Stimulated activated CD4-positive, alpha-beta T cell treated with anti-CD3 and anti-CD28 coated beads, Interleukin-1b, Interleukin-23, amount 100 ng/mL, for 24 hours (primary cell): Measurements from ENCODE around the gene FAM221B.

Experiments
- DNase-seq, 4 experiments: peaks; one replicate each; pipeline ENCODE4 v3.0.0-alpha.2; 2020; ENCODE audit warnings: low read depth in 4 of 4, low spot score in 1 of 4

Gene FAM221B

DNA sequence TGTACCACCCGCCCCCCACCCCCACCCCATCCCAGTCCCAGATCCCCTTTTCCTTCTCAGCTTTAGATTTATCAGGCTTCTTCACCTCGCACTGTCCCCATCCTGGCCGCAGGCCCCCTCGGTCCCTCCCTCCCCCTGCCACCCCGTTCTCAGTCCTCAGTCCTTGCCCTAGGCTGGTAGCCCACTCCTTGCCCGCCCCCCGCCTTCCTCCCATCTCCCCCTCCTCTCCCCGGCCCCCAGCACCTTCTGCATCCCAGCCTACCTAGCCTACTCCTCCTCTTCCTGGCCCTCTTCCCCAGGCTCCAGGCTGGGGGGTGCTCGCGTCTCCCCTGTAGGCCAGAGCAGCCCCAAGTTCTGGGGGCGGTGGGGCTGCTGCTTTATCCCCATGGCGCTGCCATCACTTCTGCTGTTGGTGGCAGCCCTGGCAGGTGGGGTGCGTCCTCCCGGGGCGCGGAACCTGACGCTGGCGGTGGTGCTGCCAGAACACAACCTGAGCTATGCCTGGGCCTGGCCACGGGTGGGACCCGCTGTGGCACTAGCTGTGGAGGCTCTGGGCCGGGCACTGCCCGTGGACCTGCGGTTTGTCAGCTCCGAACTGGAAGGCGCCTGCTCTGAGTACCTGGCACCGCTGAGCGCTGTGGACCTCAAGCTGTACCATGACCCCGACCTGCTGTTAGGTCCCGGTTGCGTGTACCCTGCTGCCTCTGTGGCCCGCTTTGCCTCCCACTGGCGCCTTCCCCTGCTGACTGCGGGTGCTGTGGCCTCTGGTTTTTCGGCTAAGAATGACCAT is 36.3 kb downstream of the FAM221B start:
- no peak for DNase-seq

DNA sequence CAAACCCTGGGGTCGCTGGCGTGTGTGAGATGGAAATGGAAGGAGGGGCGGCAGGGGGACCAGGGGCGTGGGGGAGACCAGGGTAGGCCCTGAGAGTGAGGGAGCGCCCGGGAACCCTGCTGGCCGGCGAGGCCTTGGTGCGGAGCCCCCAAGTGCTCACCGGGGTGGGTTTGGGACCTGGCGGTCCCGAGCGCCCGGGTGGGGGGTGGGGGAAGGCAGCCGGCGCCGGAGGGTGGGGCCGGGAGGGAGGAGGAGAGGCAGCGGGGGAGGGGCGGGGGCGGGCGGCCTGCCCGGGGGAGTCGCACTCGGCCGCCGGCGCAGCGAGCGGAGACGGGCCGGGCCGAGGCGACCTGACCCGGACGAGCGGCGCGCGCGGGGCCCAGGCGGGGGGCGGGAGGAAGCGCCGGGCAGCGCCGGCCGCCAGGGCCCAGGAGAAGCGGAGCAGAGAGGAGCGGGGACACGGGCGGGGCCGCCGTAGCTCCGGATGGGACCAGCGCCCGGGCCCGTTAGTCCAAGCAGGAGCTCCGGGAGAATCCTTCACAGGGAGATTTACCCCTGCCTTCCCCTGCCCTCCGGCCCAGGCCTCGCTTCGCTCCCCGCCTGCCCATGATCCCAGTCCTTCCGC is 37.1 kb downstream of the FAM221B start, which contains the start of gene NPR2:
Gene NPR2, plus strand, starts transcription at position 295 of the 625 bp plus-strand sequence. CDS start 818 bp downstream, outside the sequence.
- no peak for DNase-seq

DNA sequence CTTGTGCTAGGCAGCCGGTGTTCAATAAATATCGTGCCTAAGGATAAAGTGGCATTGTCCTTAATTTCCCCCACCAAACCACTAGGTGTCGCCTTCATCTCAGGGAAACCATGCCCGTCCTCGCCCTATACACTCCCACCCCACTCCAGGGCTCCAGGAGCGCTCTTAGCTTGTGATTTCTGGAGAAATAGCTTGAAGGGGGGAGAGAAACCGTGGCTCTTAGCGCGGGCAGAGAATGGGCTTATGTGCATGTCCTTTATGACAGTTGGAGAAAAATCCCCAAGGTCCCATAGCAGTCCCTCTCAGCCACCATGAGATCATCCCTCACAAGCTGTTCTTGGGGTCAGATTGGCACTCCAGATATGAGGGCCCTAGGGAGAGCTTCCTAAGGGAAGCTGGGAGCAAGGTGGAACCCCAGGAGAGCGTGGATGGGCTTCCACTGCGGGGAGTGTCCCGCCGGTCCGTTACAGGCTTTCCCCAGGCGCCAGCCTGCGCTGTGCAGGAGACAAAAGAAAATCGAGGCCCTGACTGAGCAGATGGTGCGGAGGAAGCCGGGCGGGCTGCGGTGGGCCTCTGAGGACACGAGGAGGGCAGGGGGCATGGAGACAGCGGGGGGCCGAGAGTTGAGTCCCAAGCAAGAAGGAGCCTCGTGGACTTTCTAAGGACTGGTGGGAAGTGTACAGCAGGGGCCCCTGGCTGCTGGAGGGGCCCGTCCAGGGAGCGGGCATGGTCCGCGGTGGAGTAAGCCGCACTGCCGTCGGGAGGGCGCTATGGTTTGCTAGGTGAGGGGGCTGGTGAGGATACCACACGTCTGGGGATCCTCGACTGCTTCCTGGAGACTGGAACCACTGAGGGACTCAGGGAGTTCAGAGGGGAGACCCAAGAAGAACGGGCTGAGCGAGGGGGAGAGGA is 37.9 kb downstream of the FAM221B start:
- DNase-seq: peak in 3 of 4 experiments; percentile 13 to 22 (median 21)

DNA sequence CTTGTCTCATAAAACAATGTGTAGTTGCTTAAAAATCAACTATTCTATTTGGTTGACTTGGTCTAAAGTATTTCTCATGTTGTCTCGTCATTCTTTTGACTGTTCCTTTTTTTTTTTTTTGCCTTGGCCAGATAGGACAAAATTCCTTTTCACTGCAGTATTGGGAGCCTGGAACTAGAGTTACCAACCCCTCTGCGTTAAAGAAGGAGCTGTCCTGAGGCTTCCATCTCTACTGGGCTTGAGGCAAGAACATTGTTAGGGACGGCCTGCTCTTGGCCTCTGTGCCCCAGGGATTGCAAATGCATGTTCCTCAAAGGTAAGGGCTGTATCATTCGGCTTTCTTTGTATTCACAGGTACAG is 38.5 kb downstream of the FAM221B start:
- DNase-seq: no peak

DNA sequence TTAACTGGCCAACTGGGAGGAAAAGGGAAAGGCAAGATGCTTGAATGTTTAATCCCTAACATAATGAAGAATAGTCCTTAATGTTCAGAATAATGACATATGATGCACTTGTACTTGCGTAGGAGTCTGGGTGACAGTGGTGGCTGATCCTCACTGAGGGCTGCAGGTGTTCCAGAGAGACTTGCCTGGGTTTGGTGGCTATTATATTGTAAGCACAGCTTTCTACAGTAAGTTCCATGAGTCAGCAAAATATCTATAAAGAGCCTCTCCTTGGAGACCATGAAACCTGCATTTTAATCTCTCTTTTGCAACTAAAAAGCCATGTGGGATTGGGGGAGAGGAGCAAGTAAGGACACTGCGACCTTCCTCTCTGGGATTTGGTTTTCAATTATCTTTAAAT is 39.0 kb downstream of the FAM221B start:
- no peak for DNase-seq

DNA sequence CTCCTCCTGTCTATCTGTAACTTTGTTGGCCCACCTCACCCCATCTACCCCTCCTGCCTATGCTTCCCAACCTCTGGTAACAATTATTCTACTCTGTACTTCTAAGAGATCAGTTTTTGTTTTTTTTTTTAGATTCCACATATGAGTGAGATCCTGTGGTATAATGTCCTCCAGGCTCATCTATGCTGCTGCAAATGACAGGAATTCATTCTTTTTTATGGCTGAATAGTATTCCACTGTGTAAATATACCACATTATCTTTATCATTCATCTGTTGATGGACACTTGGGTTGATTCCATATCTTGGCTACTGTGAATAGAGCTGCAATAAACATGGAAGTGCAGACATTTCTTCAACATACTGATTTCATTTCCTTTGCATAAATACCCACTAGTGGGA is 45.1 kb downstream of the FAM221B start:
- DNase-seq: no peak

DNA sequence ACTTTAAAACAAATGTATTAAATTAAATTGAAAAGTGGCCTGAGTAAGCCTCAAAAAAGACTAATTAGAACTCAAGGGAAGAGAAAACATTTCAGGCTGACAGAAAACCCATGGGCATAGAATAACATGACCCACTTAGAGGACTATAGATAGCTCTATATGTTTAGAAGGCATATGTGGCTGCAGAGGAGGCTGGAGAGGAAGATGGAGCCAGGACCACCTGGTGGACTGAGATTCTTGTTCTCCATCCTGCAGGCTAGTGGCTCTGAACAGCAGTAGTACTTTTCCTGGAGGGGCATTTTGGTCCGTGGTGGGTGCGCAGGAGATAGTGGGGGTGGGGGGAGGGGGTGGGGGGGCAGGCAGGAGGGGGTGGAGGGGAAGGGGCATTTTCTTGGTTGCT is 47.5 kb downstream of the FAM221B start:
- no peak for DNase-seq

DNA sequence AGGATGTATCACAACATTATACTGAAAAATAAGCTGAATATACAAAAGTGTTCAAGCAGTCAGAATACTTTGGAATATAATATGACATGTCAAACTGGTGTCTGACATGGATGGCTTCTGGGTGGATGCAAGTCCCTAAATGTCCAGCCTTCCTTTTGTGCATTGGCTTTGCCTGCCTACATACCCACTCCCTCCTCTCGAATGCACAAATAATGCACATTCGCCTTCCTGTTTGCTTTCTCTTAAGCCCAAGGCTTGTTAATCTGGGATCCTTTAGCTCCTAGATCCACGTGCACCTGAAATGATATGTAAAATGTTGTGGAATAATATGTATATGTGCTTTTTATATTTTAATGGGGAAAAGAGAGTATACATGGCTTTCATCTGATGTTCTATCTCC is 50.0 kb downstream of the FAM221B start:
- DNase-seq: no peak

DNA sequence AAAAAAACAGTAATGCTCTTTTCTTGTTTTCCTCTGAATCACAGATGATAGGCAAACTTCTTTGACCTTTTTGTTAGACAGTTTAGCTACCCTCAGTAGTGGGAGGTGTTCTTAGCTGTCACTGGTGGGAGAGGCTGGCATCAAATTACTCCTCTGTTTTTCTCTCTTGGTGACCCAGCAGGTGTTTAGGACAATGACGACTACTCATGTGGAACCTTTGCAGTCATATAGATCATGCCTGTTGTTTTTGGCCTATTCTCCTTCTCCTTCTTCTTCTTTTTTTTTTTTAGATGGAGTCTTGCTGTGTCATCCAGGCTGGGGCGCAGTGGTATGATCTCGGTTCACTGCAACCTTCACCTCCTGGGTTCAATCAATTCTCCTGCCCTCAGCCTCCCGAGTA is 52.5 kb downstream of the FAM221B start:
- DNase-seq: no peak

DNA sequence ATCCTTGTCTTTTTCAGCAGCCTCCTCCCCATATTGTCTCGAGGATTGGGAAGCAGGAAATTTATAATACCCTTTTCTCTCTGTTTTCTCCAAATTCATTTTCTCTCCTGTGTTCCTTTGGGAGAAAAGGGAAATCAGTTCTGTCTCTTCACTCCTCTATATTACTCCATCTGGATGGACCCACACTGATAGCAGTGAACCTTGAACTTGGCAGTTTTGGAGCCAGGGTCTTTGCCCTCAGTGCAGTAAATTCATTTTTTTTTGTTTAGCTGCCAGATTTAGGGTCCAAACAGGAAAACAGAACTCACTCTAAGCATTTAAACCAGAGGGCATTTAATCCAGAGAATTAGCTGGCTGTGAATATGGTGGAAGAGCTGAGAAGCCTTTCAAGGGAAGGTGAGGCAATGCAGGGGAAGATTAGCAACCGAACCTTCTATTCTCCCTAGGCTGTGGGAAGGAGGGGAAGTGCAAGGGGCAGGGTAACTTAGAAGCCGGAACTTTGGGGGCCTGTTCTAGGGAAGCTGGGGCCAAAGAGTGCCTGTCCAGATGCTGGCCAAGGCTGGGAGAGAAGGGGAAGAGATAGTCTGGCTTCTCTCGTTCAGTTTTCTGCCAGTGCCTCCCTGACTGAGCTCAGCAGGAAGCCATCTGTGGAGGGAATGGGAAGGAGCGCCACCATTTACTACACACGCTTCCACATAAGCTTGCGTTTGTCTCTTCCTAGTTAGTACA is 53.5 kb downstream of the FAM221B start:
- DNase-seq: no peak

DNA sequence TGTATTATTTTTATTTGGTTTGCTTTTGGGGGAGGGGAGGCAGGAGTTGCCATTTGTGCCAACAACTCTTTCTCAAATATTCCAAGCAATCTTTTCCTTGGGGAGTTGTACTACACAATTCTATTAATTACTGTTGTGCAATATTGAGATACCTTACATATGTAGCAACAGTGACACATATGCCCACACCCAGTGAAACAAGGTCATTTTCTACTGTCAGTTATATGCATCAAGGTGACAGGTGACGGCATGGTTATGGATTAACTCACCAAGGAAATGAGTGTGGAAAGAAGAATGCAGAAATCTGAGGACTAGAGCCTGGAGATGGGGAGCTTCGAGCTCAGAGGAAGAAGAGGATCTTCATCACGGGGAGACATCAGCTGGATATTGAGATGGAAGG is 56.6 kb downstream of the FAM221B start:
- DNase-seq: no peak

DNA sequence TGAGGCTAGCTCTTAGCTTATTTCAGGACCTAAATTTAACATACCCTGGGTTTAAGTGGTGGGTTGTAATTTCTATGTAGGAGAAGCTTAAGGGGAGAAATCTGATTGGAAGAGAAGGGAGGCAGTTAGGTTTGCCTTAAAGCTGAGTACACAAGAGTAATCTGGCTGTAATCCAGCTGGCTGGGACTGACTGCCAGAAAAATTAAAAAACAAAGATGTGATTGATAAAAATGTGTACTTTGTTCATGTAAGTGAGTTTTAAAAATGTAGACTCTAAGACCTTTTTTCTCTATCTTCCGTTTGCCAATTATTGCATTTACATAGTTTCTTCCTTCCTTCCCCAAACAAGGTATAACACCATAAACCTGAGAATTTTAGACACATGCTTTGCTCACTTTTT is 57.0 kb downstream of the FAM221B start:
- no peak for DNase-seq

DNA sequence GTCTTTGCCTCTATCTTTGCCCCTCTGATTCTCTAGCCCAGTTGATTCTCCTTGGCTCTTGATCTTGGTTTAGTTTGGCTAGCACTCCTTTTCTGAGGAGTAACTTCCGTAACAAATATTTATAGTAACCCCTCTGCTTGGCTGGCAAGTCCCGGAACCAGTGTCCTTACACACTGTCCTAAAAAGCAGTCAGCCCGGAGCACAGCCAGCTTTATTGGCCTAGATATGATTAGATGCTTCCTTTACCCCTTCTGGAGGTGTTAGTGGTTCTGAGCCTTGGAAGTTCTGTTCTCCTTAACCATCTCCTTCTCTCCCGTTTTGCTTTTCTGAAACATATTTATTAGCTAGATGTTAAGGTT is 57.5 kb downstream of the FAM221B start:
- DNase-seq: no peak

DNA sequence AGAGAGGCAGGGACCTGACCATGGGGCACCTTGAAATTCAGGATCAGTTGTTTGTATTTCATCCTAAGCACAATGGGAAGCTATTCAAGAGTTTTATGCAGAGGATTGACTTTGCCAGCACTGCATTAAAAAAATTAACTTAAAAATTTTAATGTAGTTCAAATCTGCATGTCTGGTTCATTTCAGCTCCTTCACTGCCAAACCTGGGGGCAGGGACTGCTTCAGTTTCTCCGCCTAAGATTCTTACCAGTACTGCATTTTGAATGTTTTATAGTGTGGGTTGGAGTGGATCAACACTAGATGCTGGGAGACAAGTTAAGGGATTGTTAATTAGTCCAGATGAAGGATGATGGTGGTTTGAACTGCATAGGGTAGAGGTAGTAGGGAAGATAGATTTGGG is 58.8 kb downstream of the FAM221B start:
- DNase-seq: no peak

DNA sequence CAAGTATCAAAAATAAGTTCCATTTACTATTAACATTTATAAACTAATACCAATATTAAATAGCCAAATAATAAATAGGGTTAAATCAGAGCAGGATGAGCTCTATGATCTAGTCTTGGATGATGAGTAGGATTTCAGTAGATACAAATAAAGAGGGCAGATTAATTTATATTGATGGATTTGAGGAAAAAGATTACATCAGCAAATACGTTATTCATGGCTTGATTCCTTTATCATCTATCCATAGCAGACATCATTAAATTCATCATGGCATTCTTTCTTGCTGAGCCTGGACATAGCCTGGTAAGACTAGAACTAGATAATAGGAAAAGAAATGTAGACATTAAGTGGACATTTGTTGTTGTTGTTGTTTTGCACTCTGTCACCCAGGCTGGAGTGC is 61.1 kb downstream of the FAM221B start:
- DNase-seq: no peak

DNA sequence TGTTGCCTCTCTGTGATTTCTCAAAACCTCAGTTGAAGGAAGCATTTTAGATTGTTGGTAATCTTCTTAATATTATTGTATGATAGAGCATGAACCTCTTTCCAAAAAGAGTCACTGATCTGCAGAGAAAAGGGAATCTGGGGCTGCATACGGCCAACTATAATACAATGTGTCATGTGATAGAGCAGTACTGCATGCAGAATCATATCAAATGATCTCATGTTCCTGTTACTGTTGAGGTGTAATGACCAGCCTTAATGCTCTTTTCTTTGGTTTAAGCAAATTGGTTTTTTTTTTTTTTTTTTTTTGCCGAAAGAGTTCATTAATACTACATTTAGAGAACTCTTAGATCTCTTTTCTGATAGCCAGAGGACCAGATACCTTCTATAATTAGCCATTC is 61.5 kb downstream of the FAM221B start:
- DNase-seq: no peak
